ENCODE results near the gene RARA. TPM values are rescaled to one million over a fixed set of nuclear protein-coding genes. Genes with fewer than 3 reads are reported as not detected.

The RARA gene
- total RNA-seq, 1 experiment from 2014 or later = 29.6 TPM

DNA sequence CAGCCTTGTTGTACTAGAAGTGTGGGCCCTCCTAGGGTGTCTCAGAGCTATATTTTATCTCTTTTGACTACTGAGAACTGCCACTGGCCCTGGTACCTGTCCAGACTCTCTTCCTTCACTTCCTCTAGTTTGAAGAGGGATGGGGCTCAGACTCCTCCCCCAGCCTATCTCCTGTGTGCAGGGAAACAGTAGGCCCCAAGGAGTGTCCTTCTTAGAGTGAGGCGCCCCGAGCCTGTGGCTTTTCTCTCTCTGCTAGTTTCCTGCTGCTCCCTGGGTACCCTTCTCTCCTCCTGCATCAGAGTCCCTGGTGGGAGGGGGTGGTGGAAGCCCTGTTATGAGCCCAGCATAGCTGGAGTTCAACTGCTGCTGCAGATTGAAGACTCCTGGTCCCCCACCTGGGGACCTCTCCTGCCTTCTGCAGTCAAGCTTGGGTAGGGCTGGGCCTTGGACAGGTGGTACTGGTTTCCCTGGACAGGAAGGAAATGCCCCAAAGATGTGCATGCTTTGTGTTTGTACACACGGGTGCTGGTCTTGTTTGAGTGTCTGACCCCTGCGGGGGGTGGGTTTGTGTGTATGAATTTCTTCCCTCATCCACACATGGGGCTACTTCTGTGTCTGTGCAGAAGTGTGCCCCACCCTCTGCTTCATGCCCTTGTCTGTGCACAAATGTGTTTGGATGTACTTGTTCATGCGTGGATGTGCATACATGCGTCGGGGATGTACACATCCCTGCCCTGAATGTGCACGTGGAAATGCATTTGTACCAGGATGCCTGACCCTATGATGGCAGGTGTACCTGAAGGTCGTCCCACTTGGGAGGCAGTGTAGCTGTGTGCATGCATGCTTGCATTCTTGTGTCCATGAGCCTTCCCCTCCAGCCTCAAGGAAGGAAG, 6.9 kb downstream of the RARA start:
- DNase-seq (ENCODE audit: low read depth) = no peak

DNA sequence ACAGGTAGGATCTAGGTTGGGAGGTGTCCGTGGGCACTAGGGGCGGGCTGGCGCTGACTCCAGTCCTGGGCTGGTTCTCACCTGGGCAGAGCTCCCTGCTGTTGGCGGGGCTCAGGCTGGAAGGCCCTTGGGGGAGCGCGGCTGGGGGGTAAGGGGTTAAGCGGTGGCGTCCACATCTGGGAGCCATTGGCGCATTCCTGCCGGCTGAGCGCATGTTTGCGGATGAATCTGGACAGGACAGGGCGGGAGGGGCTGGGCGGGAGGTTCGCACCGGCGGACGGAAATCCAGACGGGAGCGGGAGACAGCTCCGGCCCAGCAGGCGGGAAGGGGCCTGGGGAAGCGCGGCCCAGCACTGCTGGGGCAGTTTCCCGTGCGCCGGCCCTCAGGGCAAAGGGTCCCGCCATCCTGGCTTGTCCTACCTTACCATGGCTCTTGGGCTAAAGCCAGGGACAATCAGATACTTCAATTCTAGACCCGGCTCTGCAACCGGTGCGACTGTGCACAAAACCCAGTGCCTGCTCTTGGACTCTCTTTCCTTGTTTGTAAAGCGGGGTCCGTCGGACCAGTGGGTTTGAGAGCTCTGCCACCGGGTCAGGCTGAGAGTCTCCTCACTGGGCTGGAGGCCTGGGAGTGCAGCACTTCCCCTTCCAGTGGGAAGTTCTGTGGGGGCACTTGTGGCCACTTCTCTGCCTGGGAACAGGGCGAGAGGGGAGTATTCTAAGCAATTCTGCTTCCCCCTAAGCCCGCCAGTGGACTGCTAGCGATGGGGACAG, 7.8 kb downstream of the RARA start:
- peak; percentile 65 for DNase-seq (ENCODE audit: low read depth)

DNA sequence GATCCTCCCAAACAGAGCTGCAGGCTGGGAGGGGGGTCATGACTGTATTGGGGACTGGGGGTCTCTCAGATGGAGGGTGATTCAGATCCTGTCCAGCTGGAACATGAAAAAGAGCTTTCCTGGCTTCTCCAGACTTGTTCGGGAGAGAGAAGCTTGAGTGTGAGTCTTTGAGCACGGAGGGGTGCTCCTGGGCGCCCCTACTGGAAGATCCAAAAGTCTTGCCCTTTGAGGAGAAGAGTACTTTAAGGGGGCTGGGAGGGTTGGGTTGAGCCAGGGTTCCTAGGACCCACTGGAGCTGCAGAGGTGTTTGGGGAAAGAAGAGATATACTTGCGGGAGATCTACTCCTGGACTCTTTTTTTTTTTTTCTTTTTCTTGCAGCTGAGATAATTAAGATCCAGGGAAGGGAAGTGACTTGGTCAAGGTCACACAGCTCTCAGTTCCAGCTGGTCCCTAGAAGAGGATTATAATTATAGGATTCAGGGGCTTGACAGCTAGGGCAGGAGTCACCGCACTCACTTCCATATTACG, 8.4 kb downstream of the RARA start:
- peak; percentile 80 for DNase-seq (ENCODE audit: low read depth)

DNA sequence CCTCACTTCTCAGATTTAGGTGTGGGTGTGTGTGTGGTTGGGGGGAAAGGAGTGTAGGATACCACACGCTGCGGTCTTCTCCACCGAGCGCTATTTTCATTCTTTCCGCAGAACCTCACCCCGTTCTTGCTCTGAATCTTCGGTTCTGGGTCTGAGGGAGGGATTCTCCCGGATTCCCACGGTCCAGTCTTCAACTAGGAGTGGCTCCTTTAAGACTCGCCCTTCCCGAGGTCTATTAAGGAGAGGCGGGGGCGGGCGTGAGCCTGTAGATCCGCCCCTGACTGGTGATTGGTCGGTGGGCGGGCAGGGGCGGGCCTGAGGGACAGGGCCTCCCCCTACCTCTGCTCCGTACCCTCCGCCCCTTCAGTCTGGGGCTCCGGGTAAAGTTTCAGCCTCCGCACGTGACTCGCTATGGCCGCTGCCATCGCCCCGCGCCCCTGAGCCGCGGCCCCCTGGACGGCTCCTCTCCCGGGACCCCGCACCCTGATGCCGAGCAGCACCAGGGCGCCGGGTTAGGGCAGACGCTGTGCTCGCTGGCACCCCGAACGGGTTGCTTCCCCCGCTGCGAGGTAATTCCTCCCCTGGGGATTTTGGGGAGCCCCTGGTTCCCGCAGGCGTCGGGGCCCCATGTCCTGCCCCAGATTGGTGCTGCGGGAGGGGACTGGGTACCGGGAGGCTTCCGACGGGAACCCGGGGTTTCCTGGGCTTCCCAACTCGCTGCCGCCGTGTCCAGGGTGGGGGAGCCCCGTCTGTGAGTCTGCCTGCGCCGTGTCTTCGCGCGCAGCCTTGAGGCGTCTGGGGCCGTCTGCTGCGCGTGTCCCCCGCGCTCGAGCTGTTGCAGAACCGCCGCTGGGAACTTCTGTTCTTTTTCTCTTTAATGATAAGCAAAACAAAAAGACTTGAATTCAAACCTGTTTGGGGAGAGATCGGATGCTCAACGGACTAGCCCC, 9.2 kb downstream of the RARA start:
- DNase-seq (ENCODE audit: low read depth) = peak; percentile 95

DNA sequence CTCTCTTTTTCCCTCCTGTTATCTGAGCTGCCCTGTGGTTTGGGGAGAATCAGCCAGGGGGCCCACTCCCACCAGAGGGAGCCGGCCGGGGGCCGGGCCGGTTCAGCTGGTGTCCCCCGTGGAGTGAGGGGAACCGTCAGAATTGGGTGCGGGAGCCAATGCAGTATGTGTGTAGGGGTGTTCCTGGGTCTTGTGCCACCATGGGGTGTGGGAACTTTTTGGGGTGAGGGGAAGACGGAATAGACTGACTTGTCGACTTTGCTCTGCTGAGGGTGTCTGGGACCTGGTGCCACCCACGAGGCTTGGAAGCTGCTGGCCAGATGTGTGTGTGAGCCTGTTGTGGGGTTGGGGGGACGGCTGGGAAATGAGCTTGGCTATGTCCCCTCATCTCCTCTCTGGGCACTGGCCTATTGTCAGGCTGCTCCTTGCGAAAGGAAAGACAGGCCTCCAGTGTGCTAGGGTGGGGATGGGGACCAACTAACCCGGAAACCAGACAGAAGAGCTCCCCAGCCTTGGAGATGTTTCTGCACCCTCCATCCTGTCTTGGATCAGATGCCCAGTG, 9.9 kb downstream of the RARA start:
- no peak for DNase-seq (ENCODE audit: low read depth)

DNA sequence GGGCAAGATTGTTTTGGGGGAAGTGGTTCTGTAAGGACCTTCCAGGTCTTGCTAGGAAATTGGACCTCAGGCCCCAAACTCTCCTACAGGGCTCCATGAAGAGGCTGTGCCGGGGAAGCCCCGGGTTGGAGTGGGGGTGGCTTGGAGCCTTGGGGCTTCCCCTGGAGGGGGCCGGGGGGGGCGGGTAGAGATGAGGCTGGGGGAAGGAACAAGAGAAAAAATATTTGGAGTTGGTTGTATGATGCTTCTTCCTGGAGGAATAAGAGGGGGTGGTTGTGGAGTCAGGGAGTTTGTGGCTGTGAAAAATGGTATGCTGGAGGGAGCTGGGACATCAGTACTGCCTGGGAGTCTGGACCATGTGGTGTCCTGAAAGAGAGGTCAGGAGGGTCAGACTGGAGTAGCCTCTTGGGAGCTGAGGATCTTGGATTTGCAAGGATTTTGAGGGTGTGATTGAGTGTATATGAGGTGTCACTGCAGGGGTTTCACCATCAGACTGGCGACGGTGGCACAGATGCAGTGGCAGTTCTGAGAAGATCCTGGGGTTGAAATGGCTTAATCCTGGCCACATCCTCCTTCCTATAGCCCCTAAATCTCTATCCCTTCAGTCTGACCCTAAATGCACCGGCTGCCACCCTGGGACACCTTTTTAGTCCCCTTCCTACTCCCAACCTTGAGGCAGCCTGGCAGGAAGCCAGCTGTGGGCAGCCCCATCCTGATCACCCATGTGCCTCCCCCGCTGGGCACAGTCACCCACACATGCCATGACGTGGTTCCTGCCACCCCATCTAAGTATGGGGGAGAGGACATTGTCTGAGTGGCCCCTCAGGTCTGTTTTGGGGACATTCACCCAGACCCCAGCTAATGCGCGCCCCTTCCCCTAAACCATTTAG, 10.9 kb downstream of the RARA start:
- no peak for DNase-seq (ENCODE audit: low read depth)

DNA sequence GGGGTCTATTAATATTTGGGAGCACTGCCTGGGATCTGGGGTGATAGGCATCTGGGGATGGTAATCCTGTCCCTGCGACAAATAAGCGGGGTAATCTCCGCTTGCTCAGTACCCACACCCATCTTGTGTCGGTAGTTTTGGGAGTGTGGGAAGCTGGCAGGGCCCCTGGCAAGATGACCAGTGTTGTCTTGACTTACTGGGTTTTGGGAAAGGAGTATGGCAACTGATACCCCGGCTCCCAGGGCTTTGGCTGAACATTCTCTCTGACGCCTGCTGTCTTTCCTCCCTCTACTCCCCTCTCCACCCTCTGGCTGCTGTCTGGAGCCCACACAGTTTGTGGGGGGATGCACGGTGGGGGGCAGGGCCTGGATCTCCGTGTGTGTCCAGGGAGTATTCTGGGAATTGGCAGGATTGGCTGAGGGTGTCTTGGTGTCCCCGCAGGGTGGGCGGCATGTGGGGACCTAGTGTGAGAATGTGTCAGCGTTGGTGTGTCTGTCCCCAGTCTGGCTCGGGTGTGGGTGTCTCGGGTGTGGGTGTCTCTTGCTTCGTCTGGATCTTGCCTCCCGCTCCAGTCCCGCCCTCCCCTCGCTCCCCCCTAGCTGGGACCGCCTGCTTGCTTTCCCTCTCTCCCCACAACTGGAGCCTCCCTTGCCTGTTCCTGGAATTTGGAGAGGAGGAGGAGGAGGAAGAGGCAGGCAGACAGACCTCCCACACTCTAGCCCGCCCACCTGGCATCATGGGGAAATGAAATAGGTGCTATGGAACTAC, 12.0 kb downstream of the RARA start:
- DNase-seq (ENCODE audit: low read depth) = no peak

DNA sequence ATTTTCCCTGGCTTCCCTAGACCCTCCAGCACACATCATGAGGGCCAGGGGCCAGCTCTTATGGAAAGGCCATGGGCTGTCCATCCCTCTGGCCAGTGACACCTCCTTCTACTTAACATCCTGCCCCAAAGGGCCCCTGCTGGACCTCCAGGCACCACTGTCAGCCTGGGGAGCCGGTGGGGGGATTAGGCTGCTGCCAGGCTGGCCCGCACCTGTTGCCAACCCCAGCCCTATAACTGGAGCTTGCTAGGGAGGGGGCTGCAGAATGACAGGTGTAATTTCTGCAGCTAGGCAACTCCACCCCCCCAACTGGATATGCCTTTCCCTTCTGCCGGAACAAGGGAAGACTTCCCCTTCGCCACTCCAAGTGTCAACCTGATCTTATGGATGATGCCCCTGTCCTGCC, 12.5 kb downstream of the RARA start:
- DNase-seq (ENCODE audit: low read depth) = no peak

DNA sequence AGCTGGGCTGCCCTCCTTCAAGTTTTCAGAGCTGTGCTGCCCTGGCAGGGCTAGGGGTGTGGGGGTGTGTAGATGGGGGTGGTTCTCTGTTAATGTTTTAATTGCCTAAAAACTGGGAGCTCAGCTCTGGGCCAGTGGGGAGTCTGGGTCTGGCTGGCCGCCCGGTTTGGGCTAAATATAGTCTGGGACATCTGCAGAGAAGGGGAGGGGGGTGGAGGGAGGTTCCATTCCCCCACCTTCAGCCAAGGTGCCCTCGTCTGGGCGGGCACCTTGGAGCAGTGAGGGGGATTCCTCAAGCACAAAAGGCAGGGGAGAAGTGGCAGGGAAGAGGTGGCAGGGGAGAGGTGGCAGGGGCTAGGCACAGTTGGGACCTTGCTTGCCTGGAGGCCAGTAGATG, 13.0 kb downstream of the RARA start:
- DNase-seq (ENCODE audit: low read depth) = no peak

DNA sequence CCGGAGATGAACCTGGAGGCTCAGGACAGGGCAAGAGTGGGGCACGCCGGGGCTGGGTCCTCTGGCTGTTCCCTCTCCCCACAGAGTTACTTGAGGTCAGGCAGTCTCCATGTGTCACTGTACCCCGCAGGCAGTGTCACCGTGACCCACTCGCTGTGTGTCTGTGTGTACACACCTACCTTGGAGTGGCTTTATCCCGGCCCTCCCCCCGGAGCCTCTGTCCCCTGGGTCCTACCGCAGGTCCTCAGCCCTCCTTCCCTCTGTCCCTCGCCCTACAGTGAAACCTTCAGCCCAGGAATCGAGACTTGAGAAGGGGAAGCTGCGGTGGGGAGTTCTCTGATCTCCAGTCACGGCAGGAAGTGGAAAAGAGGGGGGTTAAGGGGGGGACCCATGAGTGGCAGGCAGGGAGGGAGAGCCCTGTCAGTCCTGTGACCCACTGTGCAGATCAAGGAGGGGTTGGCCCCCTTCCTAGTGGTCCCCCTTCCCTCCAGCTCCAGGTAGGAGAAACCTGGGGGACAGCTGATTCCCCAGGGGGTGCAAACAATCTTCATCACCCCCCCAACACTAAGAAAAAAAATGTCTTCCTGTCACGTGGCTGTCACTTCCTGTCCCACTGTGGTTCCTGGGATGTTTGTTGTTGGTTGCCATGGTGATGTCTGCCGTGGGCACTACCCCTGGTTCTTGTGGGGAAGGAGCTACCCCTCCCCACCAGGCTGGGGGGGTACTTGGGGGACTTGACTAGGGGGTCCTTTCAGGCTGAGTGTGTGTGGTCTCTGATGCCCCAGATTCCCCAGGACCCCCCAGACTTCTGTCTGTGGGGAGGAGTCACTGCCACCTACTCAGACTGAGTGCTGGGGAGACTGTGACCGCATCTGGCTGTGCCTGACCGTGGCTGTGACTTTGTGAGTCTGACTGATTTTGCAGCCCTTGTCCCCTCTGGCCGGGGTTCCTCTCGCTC, 13.7 kb downstream of the RARA start:
- DNase-seq (ENCODE audit: low read depth) = peak; percentile 84

DNA sequence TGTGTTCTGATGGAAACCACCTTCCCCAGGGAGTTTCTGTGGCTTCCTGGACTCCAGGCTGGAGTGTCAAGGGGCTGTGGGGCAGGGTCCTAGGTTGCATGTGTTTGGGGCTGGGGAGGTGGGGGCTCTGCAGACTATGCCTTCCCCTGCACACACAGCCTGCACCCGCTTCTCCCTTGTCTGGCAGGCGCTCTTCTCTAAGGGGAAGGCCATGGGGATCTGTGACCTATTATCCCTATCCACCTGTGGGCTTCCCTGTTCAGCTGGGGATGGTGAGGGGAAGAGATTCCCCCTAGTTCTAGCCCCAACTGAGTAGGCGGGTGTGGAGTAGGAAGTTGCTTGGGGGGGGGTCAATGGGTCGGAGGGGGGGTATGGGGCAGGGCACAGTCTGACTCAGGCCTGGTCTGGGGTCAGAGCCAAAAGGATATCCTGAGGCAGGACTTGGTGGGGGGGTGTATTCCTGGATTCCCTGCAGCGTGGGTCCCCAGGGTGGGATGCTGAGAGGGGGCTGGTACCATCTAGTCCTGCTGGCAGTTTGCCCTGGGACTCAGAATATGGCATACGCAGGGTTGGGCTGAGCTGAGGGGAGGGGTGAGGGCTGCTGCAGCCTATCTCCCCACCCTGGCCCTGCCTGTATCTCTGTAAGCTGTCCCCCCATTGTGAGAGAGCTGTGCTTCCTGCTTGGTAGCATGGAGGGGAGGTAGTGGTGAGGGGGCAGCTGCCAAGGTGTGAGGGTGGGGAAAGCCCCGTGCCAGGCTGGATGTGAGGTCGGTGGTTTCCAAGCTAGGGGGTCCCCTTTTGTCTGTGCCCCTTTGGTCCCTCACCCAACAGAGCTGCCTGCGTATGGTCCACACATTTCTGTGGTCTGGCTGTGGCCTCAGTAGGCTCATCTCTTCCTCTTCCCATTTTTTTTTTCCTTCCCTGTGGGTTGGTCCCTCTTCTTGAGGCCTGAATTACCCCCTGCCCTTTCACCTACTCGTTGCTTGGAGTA, 14.7 kb downstream of the RARA start:
- no peak for DNase-seq (ENCODE audit: low read depth)

DNA sequence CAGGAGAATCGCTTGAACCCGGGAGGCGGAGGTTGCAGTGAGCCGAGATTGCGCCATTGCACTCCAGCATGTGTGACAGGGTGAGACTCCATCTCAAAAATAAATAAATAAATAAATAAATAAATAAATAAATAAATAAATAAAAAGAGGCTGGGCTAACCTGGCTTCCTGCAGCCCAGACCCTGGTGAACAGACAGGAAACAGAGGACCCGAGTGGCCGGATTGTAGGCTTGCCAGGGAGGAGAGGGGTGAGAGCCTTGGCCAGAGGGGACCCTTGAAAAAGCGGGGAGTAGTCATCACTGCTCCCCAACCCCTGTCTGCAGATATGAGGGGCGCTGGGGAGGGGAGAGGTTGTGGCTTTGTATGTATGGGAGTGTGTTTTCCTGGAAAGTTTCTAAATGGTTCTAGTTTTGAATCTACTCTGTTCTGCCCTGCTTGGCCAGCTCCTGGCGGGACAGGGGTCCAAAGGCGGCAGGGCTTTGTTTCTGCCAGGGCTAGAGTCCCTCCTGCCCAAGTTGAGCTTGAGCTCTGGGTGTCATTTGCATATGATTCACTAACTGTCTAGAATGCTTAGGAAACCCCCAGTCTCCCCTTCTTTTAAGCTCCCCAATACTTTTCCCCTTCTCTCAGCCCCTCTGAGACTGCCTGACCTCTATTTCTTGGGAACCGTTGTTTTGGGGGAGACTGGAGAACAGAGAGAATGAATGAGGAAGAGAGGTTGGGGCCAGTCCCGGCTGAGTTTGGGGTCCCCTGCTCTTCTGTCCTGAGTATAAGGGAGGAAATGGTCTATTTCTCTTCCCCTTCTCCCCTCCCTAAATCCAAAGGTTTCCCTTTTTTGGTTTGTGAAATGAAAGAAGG, 16.4 kb downstream of the RARA start:
- no peak for DNase-seq (ENCODE audit: low read depth)

DNA sequence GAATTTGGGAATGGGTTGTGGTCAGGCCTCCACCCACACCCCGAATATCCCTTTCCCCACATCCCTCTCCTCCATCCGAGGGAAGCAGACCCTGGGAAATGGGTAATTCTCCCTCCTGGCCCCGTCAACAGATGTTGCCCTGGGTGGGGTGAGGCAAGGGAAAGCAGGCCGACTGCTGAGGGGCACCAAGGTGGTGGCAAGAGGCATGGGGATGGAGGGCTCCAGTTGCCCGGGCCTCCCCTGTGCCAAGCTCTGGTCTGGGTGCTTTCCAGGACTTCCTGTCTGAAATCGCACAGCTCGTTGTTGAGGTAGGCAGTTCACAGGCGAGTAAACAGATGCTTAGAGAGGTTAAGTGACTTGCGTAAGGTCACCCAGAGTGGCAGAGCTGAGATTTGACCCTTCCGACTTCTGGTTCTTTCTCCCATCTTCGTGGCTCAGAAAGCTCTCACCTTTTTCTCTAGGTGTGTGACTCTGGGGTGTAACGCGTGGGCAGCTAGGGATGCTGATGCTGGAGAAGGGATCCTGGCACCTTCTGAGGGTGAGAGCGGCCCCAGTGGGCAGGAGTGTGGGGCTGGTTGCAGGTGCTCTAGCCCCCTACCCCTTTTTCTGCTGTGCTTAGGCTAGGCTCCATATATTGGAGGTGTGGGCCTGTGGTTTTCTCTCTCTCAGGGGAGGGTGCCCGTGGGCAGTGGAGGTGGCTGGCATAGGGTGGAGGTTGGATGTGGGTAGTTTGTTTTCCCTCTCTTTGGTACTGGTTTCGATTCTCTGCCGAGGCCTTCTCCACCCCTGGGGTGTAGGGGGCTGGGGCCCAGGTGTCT, 17.2 kb downstream of the RARA start:
- DNase-seq (ENCODE audit: low read depth) = no peak

DNA sequence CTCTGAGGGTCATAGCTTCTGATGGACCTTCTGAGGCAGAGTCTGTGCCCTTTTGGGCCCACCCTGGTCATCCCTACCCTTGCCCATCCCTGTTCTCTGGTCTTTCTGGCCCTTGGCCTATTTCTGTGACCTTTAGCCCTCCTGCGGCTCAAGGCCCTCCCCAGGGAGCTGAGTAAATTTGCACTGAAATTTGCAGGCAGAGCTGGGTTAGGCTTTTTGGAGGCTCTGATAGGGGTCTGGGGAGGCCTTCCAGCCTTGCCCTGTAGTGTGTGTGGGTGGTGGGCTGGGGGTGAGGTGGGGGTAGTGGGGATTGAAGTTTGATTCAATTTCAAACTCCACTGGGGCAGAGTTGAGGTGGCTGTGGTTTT, 17.8 kb downstream of the RARA start:
- DNase-seq (ENCODE audit: low read depth) = peak; percentile 70

DNA sequence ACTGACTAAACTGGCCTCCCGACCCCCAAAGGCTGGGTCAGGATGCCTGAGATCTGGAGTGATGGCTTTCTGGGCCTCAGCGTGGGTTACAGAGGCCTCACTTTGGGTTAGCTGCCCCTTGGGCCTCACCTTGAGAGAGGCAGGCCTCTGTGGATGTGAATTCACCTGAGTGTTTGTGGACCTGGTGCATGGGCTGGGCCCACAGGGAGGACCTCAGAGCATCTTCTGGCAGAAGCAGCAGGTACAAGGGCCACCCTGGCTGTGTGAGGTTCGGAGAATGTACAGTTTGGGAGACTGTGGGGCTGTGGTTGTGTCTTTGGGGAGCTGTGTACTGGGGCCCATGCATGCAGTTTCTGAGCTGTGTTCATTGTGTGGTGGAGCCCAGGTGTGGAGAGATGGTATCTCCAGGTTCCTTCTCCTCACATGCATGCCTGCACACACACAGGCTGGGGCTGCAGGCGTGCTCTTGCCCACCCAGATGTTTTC, 18.3 kb downstream of the RARA start:
- DNase-seq (ENCODE audit: low read depth) = no peak
